ENCODE measurements around the gene IFT81.

The IFT81 gene

DNA sequence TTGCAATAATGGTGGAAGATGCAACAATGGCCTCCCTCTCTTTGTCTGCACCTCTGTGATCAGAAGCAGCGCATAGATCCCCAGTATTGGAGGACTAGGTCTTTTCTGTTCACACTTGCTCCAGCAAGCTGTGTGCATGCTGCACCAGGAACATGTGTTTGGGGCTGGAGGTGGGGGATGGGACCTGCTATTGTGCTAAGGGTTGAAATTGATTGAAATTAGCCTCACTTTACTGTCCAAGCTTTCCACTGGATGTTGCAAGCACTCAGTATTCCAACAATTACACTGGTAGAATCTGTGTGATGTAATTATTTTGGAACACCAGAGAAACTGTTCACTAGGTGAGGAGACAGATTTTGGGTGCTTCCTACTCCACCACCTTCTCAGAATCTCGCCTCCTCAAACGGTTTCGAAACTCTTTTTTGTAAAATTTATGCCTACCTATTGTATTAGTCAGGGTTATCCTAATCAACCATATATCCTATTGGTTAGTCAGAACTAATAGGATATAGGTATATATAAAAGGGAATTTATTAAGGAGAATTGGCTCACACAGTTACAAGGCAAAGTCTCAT lies 35.6 kb downstream of the IFT81 start:
- DNase-seq (ENCODE audit: low spot score), result no peak

GRCh38 chr12:110165540-110166159 lies 41.5 kb downstream of the IFT81 start:
- DNase-seq (ENCODE audit: low spot score), result no peak

DNA sequence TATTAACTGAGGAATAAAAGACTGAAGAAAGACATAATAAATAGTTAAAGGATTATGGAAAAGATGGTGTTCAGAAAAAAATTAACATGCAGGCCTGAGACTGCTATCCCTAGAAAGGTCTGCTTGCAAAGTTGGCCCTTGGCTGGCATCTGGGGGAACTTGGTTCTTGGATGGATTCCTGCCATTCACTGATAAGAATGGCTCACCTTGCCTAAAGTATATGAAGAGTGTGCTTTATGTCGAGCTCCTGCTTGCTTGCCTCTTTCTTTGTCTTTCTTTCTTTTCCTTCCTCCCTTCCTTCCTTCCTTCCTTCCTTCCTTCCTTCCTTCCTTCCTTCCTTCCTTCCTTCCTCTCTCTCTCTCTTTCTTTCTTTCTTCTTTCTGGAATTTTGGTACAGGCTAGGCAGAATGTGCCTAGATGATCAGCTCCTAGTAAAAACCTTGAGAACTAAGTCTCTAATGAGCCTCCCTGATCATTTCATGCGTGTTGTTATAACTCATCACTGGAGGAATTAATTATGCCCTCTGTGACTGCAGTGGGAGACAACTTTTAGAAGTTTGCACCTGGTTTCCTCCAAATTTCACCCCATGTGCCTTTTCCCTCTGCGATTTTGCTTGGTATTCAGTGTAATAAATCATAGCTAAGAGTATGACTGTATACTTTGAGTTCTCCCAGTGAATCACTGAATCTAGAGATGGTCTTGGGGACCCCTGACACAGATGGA lies 44.7 kb downstream of the IFT81 start:
- no peak for DNase-seq (ENCODE audit: low spot score)

DNA sequence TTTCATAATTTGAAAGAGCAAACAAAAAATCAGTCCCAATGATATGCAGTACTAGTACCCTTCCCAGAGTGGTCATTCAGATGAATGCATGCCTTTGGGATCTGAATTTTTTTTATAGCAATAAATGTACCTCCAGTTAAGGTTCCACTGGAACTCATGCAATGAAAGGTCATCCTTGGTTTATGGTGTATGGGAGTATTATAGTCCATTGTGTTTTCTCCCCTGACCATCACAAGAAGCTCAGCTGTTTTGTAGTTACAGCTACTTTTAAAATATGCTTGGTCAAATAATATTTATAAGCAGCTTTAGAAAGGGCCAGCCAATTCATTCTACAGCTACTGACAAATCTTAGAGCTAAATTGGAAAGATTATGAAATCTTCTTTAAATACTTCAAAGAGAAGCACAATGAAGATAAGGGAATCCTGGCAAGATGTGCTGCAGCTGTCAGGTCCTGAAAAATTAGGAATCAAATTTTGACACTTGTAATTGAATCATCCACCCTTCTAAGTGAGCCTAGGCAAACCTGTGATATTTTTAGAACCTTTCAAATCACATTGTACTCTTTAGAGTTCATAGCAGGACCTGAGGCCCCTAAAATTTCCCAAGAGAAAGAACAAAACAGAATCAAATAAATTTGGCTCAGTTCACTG lies 46.5 kb downstream of the IFT81 start:
- DNase-seq (ENCODE audit: low spot score), result no peak

GRCh38 chr12:110171186-110171538 lies 47.0 kb downstream of the IFT81 start:
- DNase-seq (ENCODE audit: low spot score), result no peak

DNA sequence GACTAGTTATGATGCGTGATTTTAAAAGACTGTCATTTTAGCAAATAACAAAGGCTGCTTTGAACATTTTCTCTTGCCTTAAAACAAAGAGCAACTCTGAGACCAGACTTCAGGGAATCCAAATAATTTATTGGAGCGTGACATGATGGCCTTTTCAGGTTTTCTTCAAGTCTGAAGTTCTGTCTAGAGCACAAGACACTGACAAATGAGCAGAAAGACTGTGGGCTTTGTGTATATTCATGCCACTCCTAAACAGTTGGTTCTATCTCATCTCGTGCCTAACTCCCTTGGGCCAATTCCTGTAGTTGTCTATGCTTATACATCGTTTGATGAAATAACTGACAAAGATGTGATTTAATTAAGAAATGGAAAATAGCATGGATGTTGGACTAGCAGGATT lies 47.5 kb downstream of the IFT81 start:
- DNase-seq (ENCODE audit: low spot score), result no peak

GRCh38 chr12:110174373-110174996 lies 50.3 kb downstream of the IFT81 start:
- DNase-seq (ENCODE audit: low spot score), result no peak

- no peak for DNase-seq (ENCODE audit: low spot score)
These were observed 51.0 kb downstream of the IFT81 start for GRCh38 chr12:110175201-110175600.

DNA sequence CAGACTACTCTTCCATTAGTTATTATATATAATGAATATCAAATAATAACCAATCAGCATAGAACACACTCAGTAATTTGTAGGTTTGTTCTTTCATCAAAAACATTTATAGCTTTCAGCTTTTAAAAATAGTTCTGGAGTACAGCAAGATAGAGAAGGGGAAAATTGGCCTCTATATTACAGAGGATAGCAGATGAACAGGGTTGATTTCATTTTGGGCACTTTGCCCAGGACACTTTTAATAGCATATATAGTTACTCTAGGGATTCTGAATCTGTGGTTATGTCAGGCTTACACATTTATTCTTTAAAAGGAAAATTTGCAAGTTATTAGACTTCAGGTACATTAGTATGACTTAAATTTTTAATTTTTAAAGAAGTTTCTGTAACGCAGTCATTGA lies 52.6 kb downstream of the IFT81 start:
- DNase-seq (ENCODE audit: low spot score), result no peak

DNA sequence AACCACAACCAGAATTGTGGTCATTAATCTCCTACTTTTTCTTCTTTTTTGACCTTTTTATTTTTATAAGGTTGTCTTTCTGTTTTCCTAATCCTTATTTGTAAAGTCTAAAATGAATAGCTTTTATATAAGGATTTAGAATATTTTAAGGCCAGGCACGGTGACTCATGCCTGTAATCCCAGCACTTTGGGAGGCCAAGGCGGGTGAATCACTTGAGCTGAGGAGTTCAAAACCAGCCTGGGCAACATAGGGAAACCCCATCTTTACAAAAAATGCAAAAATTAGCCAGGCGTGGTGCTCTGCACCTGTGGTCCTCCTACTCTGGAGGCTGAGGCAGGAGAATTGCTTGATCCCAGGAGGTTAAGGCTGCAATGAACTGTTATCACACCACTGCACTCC lies 55.1 kb downstream of the IFT81 start:
- no peak for DNase-seq (ENCODE audit: low spot score)

DNA sequence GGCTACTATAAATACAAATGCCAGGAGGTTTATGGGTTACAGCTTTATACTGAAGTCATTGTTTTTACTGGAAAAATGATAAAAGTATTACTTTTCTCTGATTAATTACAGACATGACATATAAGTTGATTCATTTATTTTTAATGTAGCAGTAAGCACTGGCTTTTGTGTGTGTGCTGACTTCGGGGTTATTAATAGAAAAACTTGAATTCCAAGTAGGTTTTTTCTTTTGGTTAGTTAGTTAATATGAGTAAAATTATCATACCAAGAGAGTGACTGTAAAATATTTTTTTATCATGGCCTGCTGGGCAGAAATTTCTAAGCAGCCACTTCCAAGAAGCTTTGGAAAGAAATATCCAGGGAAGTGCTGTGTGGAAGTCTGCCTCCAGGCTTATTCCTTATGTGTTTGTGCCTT lies 56.4 kb downstream of the IFT81 start:
- DNase-seq (ENCODE audit: low spot score), result no peak

- no peak for DNase-seq (ENCODE audit: low spot score)
These were observed 58.1 kb downstream of the IFT81 start for GRCh38 chr12:110182281-110182680.

DNA sequence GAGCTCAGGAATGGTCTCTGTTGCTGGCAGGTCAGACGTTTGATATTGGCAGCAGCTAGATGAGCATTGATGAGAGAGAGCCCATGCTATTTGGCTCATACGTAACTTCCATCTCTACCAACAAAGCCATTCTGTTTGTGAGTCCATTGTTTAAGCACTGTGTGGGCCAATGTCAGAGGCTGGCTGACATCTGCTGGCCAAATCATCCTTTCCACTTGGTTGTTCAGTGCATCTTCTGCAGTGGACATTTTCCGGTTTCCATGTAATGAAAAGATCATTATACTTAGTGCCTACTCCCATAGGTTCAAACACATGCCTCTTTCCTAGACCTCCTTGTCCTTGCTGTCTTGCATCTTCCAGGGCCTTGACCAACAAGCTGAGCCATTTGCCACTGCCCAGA lies 59.2 kb downstream of the IFT81 start:
- no peak for DNase-seq (ENCODE audit: low spot score)

DNA sequence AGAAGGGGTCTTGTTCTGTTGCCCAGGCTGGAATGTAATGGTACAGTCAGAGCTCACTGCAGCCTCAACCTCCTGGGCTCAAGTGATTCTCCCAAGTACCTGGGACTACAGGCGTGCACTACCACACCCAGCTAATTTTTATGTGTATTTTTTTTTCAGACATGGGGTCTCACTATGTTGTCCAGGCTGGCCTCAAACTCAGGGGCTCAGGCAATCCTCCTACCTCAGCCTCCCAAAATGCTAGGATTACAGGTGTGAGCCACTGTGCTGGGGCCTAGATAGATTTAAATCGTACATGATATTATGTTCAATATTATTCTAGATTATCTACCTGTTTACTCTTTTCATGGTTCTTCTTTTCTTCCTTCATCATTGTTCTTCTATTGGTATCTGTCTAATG lies 61.5 kb downstream of the IFT81 start:
- no peak for DNase-seq (ENCODE audit: low spot score)

GRCh38 chr12:110186059-110186458 lies 61.9 kb downstream of the IFT81 start:
- DNase-seq (ENCODE audit: low spot score), result no peak

GRCh38 chr12:110193196-110193595 lies 69.0 kb downstream of the IFT81 start:
- no peak for DNase-seq (ENCODE audit: low spot score)

GRCh38 chr12:110197003-110197402 lies 72.8 kb downstream of the IFT81 start:
- DNase-seq (ENCODE audit: low spot score), result no peak

GRCh38 chr12:110198386-110198785 lies 74.2 kb downstream of the IFT81 start:
- DNase-seq (ENCODE audit: low spot score), result no peak

GRCh38 chr12:110199339-110200123 lies 75.4 kb downstream of the IFT81 start:
- no peak for DNase-seq (ENCODE audit: low spot score)

- DNase-seq (ENCODE audit: low spot score), result no peak
These were observed 75.9 kb downstream of the IFT81 start for GRCh38 chr12:110200124-110200417.

GRCh38 chr12:110201995-110202394 lies 77.8 kb downstream of the IFT81 start:
- no peak for DNase-seq (ENCODE audit: low spot score)

GRCh38 chr12:110203546-110203945 lies 79.4 kb downstream of the IFT81 start:
- DNase-seq (ENCODE audit: low spot score), result no peak

All from ecto neural progenitor cell (in vitro differentiated cells).